Measurements from ENCODE around the gene SFMBT1.

The SFMBT1 gene

DNA sequence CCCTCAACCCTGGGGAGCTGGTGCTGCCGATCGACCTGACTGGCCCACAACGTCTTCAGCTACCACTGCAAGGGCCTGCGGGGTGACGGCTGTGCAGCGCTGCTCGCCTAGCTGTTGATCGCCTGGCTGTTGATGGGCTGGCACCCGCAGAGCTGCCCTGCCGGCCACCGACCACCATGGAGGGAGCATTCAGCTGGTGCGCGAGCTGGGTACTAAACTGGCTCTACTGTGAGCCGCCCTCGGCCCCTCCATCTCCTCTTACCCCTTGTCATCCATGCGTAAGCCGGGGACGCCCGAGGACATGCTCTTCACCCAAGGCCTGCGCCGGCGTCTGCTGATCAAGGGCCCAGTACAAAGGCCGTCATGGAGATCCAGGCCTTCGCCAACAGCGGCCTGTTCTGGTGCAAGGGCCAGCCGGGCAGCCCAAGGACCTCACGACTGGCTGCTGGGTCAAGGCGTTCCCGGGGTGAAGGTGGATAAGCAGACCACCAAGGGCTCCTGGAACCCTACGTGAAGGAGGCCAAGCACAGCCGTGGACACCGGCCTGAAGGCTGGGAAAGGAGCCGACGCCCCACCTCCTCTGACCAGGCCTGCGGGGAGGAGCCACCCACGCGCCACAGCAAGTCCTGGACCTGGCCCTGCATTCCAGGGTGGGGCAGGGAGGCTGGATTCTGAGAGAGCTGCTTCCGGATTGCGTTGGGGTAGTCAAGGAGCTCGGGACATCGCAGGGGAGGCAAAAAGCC, 46.9 kb downstream of the SFMBT1 start:
- no peak for DNase-seq (ENCODE audit: low read depth)

DNA sequence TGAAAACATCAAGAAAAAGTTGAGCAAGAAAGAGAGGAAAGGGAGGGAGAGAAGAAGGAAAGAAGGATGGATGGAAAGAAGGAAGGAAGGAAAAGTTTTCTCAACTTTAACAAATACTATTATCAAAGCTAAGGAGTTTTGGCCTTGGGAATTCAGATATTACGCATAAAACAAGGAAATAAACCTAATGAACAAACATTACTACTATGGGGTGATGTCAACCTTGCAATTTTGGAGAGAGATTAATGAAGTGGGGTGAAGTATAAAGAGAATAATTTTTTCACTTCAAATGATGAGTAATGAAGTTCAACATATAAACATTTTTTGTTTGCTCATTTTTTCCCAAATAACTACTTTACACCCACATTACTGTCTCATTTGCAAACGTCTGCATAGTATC, 55.2 kb downstream of the SFMBT1 start:
- no peak for DNase-seq (ENCODE audit: low read depth)

DNA sequence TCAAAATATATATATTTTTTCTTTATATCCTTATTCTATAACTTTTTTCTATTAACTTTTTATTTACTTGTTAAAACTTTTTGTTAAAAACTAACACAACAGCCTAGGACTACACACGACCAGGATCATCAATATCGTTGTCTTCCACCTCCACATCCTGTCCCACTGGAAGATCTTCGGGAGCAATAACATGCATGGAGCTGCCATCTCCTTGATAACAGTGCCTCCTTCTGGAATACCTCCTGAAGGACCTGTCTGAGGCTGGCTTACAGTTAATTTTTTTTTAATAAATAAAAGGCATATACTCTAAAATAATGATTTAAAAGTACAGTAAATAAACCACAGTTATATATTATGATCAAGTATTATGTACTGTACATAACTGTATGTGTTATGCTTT, 58.9 kb downstream of the SFMBT1 start:
- peak; percentile 24 for DNase-seq (ENCODE audit: low read depth)

DNA sequence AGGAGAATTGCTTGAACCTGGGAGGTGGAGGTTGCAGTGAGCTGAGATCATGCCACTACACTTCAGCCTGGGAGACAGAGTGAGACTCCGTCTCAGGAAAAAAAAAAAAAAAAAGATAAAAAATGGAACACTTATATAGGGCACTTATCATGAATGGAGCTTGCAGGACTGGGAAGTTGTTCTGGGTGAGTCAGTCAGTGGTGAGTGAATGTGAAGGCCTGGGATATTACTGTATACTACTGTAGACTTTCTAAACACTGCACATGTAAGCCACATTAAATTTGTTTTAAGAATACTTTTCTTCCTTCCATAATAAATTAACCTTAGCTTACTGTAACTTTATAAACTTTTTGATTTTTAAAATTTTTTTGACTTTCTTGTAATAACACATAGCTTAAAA, 59.8 kb downstream of the SFMBT1 start:
- DNase-seq (ENCODE audit: low read depth) = peak; percentile 55

DNA sequence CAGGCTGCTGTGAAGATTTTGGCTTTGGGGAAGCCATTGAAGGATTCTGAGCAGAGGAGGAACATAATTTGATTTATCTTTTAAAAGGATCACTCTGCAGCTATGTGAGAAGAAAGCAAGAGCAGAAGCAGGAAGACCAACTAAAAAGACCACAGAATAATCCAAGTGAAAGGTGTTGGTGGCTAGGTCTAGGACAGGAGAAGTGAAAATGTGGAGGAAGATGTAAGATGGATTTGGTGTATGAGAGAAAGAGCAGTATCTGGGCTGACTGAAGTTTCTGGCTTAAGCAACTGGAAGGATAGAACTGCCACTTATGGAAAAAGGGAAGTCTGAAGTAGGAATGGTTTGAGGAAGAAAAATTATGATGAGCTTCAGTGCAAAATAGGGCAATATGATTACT, 62.0 kb downstream of the SFMBT1 start:
- DNase-seq (ENCODE audit: low read depth) = no peak

DNA sequence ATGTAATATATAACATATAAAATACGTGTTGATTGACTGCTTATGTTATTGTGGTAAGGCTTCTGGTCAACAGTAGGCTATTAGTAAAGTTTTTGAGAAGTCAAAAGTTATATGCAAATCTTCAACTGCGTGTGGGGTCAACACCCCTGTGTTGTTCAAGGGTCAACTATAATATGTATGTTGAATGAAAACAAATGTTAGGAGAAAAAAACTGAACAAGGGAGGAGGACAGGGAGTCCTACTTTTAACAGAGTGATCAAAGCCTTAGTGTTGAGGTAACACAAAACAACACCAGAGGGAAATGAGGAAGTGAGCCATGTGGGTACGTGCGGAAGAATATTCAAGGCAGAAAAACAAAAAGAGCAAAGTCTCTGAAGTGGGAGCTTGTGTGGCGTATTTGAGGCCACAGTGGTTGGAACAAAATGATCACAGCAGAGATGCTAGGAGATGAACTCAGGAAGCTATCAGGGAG, 62.5 kb downstream of the SFMBT1 start:
- no peak for DNase-seq (ENCODE audit: low read depth)

DNA sequence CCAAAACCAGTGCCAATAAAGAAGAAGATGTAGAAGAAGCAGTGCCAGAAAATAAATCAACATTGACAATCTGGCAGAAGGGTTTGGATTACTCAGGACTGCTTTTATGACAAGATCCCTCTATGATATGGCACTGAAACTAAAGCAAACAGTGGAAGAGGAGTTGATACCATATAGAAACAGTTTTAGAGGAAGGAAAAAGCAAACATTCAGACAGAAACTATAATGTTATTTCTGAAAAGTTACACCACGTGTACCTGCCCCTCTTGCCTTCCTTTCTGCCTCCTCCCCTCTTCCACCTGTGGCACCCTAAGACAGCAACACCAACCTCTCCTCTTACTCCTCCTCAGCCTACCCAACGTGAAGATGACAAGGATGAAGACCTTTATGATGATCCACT, 63.0 kb downstream of the SFMBT1 start:
- DNase-seq (ENCODE audit: low read depth) = no peak

DNA sequence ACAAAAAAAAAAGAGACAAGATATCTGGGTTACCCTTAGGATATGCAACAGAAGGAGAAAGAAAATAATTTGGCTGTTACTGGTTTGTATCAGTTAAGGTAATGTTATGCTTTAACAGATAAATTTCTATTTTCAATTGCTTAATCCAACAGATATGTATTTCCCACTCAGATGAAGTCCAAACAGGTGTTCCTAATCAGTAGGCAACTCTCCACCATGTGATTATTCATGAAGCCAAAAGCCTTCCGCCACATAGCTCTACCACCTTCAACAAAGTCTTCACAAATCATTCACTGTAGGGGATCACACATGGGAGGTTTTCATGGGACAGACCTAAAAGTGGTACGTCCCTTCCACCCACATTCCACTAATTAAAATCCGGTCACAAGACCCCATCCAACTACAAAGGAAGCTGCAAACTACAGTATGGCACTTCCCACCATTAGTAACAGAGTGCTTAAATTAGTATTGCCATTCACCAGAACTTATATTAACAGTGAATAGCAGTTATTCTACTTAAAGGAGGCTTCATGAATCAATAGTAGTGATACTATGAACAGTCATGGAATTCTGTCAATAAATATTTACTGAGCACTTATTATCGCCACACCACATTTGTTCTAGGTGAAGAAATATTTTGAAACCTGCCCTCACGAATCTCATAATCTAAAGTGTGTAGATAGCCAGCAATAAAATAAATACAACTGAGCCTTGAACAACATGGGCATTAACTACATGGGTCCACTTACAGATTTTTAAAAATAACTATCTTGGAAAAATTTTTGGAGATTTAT, 66.5 kb downstream of the SFMBT1 start:
- DNase-seq (ENCODE audit: low read depth) = no peak

DNA sequence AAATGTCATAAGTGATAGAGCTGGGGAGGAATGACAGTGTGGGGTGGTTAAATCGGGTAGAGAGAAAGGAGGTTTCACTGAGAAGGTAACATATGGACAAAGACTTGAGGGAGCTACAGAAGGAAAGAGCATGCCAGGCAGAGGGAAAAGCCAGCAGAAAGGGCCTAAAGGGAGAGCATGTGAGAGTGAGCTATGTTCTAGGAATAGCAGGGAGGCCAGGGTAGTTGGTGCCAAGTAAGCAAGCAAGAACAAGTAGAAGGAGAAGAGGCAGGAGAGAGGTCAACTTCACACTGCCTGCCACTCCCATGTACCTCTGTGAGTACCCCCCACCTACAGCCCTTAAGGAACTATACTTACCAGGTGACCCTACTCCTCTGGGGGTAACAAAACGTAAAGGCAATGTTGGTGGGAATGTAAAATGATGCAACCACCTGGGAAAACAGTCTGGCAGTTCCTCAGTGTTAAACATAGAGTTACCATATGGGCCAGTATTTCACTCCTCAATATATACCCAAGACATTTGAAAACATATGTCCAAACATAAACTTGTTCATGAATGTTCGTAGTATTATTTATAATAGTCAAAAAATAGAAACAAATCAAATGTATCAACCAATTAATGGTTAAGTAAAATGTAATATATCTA, 67.6 kb downstream of the SFMBT1 start:
- DNase-seq (ENCODE audit: low read depth) = no peak

DNA sequence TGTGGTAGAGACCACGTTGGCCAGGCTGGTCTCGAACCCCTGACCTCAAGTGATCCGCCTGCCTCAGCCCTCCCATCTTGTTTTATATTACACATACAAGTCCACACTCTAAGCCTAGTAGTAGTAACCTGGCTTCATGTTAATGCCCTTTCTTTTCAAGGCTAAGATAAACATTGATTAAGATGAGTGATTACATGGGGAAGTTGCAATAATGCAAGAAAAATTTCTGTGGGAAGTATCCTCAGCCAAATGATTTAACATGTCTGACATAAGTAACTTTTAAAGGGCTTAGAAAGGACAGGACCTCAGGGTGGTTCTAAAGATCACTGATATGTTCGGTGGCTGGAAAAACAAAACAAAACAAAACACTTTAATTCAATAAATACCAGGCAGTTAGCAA, 72.1 kb downstream of the SFMBT1 start:
- peak; percentile 31 for DNase-seq (ENCODE audit: low read depth)

DNA sequence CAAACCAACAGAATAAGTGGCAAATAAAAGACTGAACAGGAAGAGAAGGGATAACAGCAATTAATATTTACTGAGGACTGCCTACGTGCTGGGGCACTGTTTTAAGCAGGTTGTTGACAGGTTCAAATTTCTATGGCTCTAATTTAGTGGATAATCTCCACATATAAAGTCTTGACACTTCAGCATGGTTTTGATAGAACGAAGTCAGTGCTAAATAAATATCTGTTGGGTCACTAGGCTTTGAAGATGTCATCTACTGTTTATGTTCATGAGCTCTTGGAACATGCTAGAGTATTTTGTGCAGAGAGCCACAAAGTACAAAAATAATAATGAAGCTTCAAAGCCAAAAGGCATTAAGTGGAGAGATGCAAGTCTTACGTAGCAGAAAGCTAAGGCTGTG, 74.0 kb downstream of the SFMBT1 start:
- no peak for DNase-seq (ENCODE audit: low read depth)

DNA sequence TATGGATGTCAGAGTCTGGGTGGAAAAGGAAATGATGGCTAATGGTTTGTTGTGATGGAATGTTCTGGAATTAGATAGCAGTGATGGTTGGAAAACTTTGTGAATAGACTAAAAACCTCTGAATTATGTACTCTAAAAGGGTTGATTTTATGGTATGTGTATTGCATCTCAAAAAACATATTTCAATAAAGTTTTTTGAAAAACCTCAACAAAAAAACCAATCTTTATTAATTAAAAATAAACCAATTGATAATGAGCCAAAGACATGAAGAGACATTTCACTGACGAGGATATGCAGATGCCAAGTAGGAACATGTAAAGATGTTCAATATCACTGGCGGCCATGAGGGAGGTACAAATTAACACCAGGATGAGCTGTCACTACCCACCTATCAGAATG, 78.5 kb downstream of the SFMBT1 start:
- DNase-seq (ENCODE audit: low read depth) = no peak

DNA sequence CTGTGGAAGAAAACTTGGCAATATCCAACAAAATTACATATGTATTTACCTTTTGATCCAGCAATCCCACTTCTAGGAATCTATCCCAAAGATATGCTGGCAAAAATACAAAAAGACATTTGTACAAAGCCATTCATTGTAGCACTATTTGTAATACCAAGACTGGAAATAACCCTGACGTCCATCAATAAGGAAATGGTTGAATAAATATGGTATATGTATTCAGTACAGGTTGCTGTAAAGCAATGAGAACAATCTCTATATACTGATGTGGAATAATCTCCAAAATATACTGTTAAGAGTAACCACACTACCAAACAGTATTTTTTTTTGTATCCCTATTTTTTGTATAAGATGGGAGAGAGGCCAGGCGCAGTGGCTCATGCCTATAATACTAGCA, 83.7 kb downstream of the SFMBT1 start:
- DNase-seq (ENCODE audit: low read depth) = no peak

DNA sequence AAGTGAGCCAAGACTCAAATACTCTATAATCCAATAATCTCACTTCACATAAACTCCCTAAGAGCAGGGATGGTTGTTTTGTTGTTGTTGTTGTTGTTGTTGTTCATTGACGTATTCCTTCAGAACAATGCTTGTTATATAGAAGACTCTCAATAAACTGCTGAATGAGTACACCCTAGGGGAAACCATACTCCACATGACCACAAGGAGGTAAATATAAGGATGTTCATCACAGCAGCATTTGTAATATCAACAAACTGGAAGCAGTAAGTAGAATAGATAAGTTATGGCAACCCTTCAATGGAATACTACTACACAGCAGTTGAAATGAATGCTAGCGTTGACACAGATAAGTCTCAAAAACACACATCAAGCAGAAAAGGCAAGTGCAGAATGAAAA, 86.1 kb downstream of the SFMBT1 start:
- peak; percentile 10 for DNase-seq (ENCODE audit: low read depth)

DNA sequence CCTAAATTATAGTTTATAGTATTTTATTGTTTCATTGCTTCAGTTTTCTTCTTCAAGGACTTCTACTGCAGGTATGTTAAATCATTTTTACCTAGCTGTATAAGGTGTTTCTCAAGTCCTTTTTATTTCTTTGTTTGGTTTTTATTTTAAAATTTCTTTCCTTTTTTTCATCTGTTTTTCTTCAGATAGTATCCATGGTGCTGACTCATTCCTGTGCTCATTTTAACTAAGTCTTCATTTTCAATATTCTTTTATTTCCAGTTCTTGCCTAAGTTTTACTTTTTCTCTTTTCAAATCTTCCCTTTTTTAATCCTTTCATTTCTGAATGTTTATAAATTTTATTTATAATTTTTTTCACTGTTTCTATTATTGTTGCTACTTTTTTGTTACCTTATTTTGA, 106.3 kb downstream of the SFMBT1 start:
- DNase-seq (ENCODE audit: low read depth) = no peak

DNA sequence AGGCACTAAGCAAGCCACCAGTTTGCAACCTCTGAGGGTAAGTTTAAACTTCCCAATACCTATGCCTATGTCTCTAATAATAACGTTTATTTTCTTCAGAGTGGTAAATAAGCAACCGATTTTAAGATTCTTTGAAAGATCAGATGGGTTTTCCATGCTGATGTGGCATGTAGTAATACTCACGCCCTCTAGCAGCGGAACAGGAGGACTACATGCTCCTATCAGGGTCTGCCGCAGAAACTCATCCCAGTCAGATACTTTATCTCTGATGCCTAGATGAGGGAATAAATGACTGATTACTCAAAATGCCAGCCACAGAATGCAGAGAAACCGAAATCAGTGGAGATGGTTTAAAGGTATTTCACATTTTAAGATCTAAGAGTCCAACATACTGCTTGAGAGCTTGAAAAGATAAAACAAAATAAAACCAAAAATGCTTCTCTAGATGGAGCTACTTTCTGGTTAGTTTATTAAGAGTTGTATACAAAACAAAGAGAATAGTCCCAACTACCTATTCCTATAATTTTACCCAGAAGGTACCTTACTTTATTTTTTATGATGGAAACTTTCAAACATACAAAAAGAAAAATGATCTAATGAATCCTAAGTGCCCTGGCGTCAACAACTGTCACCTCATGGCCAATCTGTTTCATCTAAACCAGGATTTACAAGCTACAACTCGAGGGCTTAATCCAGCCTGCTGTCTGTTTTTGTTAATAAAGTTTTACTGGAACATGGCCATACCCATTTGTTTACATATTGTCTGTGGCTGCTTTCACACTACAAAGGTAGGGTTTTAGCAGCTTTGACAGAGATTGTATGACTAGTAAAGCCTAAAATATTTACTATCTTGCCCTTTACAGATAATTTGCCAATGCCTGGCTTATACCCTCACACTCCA, 111.0 kb downstream of the SFMBT1 start:
- DNase-seq (ENCODE audit: low read depth) = peak; percentile 73

DNA sequence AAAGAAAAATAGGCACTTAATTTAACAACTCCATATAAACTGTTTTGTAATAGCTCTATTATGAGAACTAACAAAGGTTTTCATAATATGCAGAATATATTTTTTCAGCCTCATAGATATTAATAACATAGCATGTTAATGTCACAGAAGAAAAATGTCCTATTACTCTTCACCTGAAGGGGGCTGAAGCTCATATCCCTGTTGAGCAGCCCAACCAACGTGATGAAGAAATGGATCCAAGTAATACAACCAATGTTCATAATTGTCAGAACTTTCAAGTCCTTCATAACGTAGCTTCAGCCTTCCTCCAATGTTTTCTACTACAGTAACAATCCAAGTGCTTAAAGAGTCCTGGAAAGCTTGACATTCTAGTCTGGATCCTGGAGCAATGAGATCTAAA, 114.0 kb downstream of the SFMBT1 start:
- DNase-seq (ENCODE audit: low read depth) = no peak

DNA sequence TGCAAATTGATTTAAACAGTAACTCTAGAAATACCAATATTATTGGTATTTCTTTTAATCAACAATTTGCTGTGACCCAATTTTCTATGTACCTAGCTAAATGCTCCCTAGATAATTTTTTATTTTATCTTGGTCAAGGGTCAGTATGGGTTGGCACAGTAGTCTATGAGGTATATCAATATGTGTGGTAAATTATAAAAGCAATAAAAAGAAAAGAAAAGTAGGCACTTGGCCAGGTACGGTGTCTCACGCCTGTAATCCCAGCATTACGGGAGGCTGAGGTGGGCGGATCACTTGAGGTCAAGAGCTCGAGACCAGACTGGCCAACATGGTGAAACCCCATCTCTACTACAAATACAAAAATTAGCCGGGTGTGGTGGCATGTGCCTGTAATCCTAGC, 114.5 kb downstream of the SFMBT1 start:
- no peak for DNase-seq (ENCODE audit: low read depth)

DNA sequence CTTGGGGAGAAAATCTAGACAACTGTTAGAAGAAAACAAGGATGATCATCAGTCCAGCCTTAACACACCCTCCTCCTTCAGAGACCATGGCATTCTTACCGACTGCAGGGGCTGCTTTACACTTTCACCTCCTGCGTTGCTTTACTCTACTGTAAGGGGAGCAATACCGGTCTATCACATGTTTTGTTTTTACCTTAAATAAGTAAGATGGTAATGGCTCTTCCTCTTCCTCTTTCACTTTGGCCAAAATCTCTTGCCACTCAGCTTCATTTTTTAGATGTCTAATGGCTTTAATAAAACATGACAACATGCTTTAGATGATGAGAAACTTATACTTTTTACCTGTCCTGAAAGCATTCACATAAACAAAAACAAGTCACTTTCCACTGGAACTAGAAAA, 115.1 kb downstream of the SFMBT1 start:
- no peak for DNase-seq (ENCODE audit: low read depth)

DNA sequence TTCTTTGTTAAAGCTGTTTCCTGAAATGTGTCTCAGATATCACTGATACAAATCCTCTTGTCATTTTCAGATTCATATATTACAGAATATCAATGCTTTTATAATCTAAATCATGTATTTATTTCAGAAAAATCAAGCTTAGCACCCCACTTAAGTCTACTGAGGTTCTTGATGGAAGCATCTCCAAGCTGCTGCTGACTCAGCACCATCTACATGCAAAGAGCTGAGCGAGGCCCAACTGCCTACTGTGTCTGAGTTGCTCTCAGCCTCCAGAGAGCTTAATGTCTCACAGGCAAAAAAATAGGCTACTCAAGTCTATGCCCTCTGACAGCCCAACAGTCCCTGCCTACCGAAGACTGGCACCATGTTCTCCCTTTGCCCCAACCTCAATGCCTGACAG, 119.3 kb downstream of the SFMBT1 start:
- DNase-seq (ENCODE audit: low read depth) = no peak

DNA sequence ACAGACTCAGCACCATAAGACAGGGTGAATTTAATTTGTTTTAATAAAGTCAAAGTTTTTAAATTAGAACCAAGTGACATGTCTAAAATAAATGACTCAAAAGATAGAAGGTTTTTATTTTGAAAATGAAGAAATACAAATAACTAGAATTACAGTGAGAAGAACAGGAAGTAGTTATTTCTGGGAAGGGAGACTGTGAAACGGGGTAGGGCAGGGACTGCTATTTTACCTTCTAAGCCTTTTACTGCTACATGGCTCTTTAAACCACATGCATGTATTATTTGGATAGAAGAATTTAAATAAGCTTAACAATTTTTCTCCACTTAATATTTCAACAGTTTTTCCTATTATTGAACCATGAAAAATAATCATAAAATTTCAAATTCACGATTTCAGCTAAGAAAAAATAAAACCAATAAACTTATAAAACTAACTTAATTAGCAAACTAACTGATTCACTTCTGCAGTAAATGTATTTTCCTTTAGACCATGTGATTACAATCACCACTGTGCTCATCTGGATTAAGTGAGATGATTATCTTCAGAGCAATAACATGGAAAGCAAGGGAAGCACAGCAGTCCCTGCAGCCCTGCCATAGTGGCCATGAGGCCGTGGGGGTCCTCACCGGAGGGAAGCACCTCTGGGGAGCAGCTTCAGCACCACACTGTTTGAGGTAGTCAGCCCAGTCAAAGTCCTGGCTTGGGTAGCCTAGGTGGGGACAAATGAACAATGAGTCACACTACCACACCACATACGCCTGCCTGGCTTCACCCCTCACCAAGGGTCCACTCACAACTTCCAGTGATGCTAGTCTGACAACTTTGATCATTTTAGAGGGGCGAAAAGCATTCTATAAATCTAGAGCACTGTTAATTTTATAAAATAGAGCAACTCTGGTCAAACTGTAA, 120.2 kb downstream of the SFMBT1 start:
- DNase-seq (ENCODE audit: low read depth) = no peak
